Adrenal gland (tissue), 12 donors: ENCODE results near the gene APBB3. TPM values are rescaled to one million over a fixed set of nuclear protein-coding genes. Genes with fewer than 3 reads are reported as not detected.
A peak's percentile ranks its signal among the peaks of the same experiment; 100 is the strongest.

Experiments used
- DNase-seq, 7 donors: peaks; one replicate each; pipeline ENCODE4 v3.0.0-alpha.2; 2019 to 2020
- H3K27ac ChIP-seq, 5 donors: fragments of 200-600 bp; sonication (generic) in 4 of 5; 1 replicate in 3 of 5; 2 replicates in 2 of 5; pipeline versions ENCODE4 v1.5.1 to v1.8.0; 2016 to 2020; ENCODE audit warnings: mild to moderate bottlenecking in 1 of 5
- H3K27me3 ChIP-seq: fragments of 200-600 bp; 2 replicates; pipeline ENCODE4 v1.8.0; 2021
- H3K36me3 ChIP-seq, 2 donors: fragments of 200-600 bp; replicated peaks in 1 of 2; 1 replicate in 1 of 2; 2 replicates in 1 of 2; pipeline versions ENCODE4 v1.5.1 to v1.8.0; 2018 to 2022
- H3K4me1 ChIP-seq, 2 donors: fragments of 200-600 bp; replicated peaks in 1 of 2; 1 replicate in 1 of 2; 2 replicates in 1 of 2; pipeline versions ENCODE4 v1.5.1 to v1.8.0; 2018 to 2021
- H3K4me3 ChIP-seq, 4 donors: fragments of 200-600 bp; sonication (generic) in 3 of 4; one replicate each; pipeline ENCODE4 v1.5.1; 2016 to 2018
- H3K9me3 ChIP-seq, 3 donors: fragments of 200-600 bp; sonication (generic) in 1 of 3; replicated peaks in 1 of 3; 1 replicate in 2 of 3; 2 replicates in 1 of 3; pipeline versions ENCODE4 v1.5.1 to v1.8.0; 2016 to 2021
- POLR2A ChIP-seq, 2 donors: fragments of 450-650 bp; IDR thresholded peaks; one replicate each; pipeline ENCODE4 v1.6.1; 2017; ENCODE audit warnings: antibody characterized with exemption in 2 of 2, mild to moderate bottlenecking in 2 of 2, moderate library complexity in 1 of 2
- WGBS, 4 donors: extraction: QIAGEN DNeasy Blood & Tissue Kit in 2 of 4; methylation state at CpG; one replicate each; pipeline versions ENCODE4 v1.1.5 to v1.1.7; 2013 to 2017; 5-methylcytosine and 5-hydroxymethylcytosine counted together
- intact Hi-C, 2 donors: fragments of 100-400 bp; cut with DNase I; formaldehyde crosslinking; loops; one replicate each; pipeline versions ENCODE4 v1.14.1 to v1.15.0; 2022 to 2023
- polyA plus RNA-seq, 3 donors: library from polyadenylated mRNA; stranded (reverse); fragments of 200-250 nt in 2 of 3; fragments of 350-450 nt in 1 of 3; fragmentation: Illumina TruSeq in 1 of 3; extraction: RNeasy Lipid Tissue Mini Kit (QIAGEN cat#74804) in 1 of 3; gene quantifications; one replicate each; pipeline ENCODE4 v1.2.3, GENCODE V29; 2013 to 2014
- total RNA-seq, 9 donors: library from RNA; depleted of rRNA in 4 of 9; stranded (reverse); fragments of >200 nt in 4 of 9; fragments of 120-200 nt in 1 of 9; fragmentation: NEBNext Ultra II Directional in 1 of 9; extraction: Animal tissue kit (Norgen Biotek cat#: 25700) in 1 of 9; gene quantifications; one replicate each; pipeline versions ENCODE4 v1.1.0 to v1.2.4, GENCODE V29; 2013 to 2023
- TF ChIP-seq, protein P1 (sequence below), 6 experiments: fragments of 450-650 bp in 4 of 6; fragments of 200-600 bp in 2 of 6; sonication (generic) in 1 of 6; IDR thresholded peaks; 1 replicate in 5 of 6; 2 replicates in 1 of 6; pipeline versions ENCODE4 v1.5.1 to v1.8.0; 2016 to 2021; ENCODE audit warnings: antibody characterized with exemption in 6 of 6, mild to moderate bottlenecking in 2 of 6, moderate library complexity in 1 of 6
- donor health status: healthy with polysubstance abuse.
- donor health status: Bipolar disorder and iron deficiency.
- donor health status: DM: yes; HTN: yes; CAD: no.
- donor health status: DM: no; HTN: no; CAD: no.
- donor health status: DM: no; HTN: no; CAD: no.
- donor health status: DM: yes; HTN: yes; CAD: no.

The APBB3 gene
- total and polyA plus RNA-seq, 12 donors = 14.0 to 163 (median 36.1) TPM

- H3K4me3 ChIP-seq = no peak overlapping the region
- WGBS, 4 donors = 68 to 79% (median 74%) methylated on average over 4 of the region's 4 CpGs
- H3K27ac ChIP-seq = peak overlapping the region; percentile 50 to 82 (median 80)
- H3K27me3 ChIP-seq = no peaks in the 10 kb centered on the region
- intact Hi-C loops = no loop called here
- H3K36me3 ChIP-seq = no peaks in the 10 kb centered on the region
- no peak for DNase-seq
- no peaks in the 10 kb centered on the region for H3K9me3 ChIP-seq
- H3K4me1 ChIP-seq = peaks cover 5 to 11% of the 10 kb centered on the region in 2 donors
- TF ChIP-seq, protein P1, sequence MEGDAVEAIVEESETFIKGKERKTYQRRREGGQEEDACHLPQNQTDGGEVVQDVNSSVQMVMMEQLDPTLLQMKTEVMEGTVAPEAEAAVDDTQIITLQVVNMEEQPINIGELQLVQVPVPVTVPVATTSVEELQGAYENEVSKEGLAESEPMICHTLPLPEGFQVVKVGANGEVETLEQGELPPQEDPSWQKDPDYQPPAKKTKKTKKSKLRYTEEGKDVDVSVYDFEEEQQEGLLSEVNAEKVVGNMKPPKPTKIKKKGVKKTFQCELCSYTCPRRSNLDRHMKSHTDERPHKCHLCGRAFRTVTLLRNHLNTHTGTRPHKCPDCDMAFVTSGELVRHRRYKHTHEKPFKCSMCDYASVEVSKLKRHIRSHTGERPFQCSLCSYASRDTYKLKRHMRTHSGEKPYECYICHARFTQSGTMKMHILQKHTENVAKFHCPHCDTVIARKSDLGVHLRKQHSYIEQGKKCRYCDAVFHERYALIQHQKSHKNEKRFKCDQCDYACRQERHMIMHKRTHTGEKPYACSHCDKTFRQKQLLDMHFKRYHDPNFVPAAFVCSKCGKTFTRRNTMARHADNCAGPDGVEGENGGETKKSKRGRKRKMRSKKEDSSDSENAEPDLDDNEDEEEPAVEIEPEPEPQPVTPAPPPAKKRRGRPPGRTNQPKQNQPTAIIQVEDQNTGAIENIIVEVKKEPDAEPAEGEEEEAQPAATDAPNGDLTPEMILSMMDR (IDR thresholded peaks at IDR 0.05) = no peak
- no peak for TF ChIP-seq POLR2A (IDR thresholded peaks at IDR 0.05)
Observed at GRCh38 chr5:140602147-140602546, 37.7 kb upstream of the APBB3 start.

DNA sequence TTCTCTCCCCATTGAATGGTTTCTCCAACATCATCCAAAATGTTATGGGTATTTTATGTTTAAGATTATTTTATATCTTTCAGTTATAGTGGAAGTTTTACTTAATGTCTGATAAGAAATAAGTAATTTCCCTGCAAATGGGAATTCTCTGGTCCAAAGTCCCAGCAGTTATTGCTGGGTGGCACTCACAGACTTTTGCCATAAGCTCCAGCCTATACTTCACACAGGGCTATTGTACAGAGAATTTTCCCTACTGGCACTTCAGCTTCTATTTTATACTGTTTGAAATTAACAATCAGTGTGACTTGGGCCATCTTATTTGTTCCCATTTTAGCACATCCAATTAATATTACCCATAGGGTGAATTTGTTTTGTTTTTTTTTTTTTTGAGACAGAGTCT, 35.7 kb upstream of the APBB3 start:
- Histone ChIP-seq H3K36me3 (no peaks in the 10 kb centered on the region), H3K4me3 (no peak overlapping the region), H3K9me3 (no peaks in the 10 kb centered on the region), H3K27me3 (no peaks in the 10 kb centered on the region), H3K27ac (no peak overlapping the region), H3K4me1 (peaks cover 26 to 32% of the 10 kb centered on the region in 2 donors)
- intact Hi-C loops = no loop called here
- TF ChIP-seq, protein P1 (IDR thresholded peaks at IDR 0.05) = no peak
- TF ChIP-seq POLR2A (IDR thresholded peaks at IDR 0.05) = no peak
- no peak for DNase-seq

DNA sequence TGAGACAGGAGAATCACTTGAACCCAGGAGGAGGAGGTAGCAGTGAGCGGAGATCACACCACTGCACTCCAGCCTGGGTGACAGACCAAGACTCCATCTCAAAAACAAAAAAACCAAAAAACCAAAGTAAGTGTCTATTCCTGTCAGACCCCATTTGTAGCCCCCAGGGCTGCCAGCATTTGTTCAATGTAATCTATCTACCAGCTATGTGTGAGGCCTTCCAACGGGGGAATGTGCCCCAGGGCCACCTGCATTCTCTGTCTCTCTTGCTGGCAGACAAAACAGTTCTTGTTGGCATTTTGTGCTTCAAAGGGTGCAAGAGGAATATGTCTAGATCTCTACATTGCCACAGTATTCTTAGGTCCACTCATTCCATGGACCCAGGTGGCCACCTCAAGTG, 34.4 kb upstream of the APBB3 start:
- intact Hi-C loops = no loop called here
- no peaks in the 10 kb centered on the region for H3K27me3 ChIP-seq
- no peak for DNase-seq
- H3K9me3 ChIP-seq = no peaks in the 10 kb centered on the region
- no peaks in the 10 kb centered on the region for H3K36me3 ChIP-seq
- TF ChIP-seq, protein P1 (IDR thresholded peaks at IDR 0.05) = no peak
- TF ChIP-seq POLR2A (IDR thresholded peaks at IDR 0.05) = no peak
- H3K4me1 ChIP-seq = peaks cover 34 to 37% of the 10 kb centered on the region in 2 donors
- WGBS, 4 donors = 54 to 90% (median 73%) methylated on average over 2 of the region's 2 CpGs
- H3K27ac ChIP-seq = peak overlapping the region in 1 of 5 donors; percentile 1
- no peak overlapping the region for H3K4me3 ChIP-seq

DNA sequence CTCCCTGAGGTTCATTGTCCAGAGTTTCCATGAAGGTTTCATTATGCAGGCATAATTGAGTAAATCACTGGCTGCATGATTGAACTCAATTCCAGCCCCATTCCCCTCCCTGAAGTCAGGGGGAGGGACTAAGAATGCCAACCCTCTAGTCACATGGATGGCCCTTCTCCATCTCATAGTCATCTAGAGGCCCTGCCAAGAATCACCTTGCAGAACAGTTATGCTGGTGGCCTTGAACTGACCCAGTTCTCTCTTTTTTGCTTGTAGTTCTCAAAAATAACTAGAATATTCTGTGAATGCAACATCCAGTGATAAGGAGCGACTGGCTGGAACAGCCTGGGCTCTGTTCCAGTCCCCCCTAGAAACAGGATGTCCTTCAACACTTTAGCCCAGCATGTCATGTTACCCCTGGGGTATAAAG, 31.9 kb upstream of the APBB3 start:
- H3K27me3 ChIP-seq = no peaks in the 10 kb centered on the region
- intact Hi-C loops = no loop called here
- no peaks in the 10 kb centered on the region for H3K9me3 ChIP-seq
- H3K4me1 ChIP-seq = peaks cover 29 to 35% of the 10 kb centered on the region in 2 donors
- TF ChIP-seq, protein P1 (IDR thresholded peaks at IDR 0.05) = no peak
- TF ChIP-seq POLR2A (IDR thresholded peaks at IDR 0.05) = peak in 1 of 2 donors; percentile 41
- WGBS, 4 donors = 12 to 16% (median 14%) methylated on average over 1 of the region's 1 CpG; no CpG with 5 or more reads in 1 of the 4 donors
- peak overlapping the region in 1 of 4 donors; percentile 17 for H3K4me3 ChIP-seq
- peak overlapping the region; percentile 83 to 97 (median 92) for H3K27ac ChIP-seq
- peak; percentile 81 to 94 (median 89) for DNase-seq
- H3K36me3 ChIP-seq = no peaks in the 10 kb centered on the region
